Mucosa of rectum (tissue), 2 donors: ENCODE measurements around the gene BAZ2B.

Experiments used
- H3K27ac ChIP-seq, 2 donors: one replicate each; pipeline ENCODE4 v1.7.0; 2013; ENCODE audit warnings: inconsistent platforms in 2 of 2, low read depth in 2 of 2, low read length in 2 of 2
- H3K27me3 ChIP-seq, 2 donors: one replicate each; pipeline ENCODE4 v1.7.0; 2013; ENCODE audit warnings: low read length in 2 of 2; ENCODE audit not compliant: control insufficient read depth in 2 of 2, insufficient read depth in 2 of 2
- H3K36me3 ChIP-seq, 2 donors: one replicate each; pipeline ENCODE4 v1.7.0; 2013; ENCODE audit warnings: low read length in 2 of 2; ENCODE audit not compliant: control insufficient read depth in 2 of 2, insufficient read depth in 2 of 2
- H3K4me1 ChIP-seq, 2 donors: one replicate each; pipeline ENCODE4 v1.7.0; 2013; ENCODE audit warnings: low read length in 2 of 2, mild to moderate bottlenecking in 1 of 2; ENCODE audit not compliant: control insufficient read depth in 2 of 2, insufficient read depth in 2 of 2
- H3K4me3 ChIP-seq, 2 donors: one replicate each; pipeline ENCODE4 v1.7.0; 2013; ENCODE audit warnings: low read length in 2 of 2
- H3K9ac ChIP-seq, 2 donors: one replicate each; pipeline ENCODE4 v1.7.0; 2013; ENCODE audit warnings: low read length in 2 of 2, low read depth in 1 of 2, mild to moderate bottlenecking in 1 of 2
- H3K9me3 ChIP-seq, 2 donors: one replicate each; pipeline ENCODE4 v1.7.0; 2013; ENCODE audit warnings: low read length in 2 of 2; ENCODE audit not compliant: control insufficient read depth in 2 of 2
- donor health status: healthy.
- donor health status: Normal muscosa, but diverticular disease.

BAZ2B gene

GRCh38 chr2:159617100-159617499, 752 bp upstream of the BAZ2B start:
- H3K36me3 ChIP-seq = no peaks in the 10 kb centered on the region
- no peaks in the 10 kb centered on the region for H3K9me3 ChIP-seq
- peak overlapping the region in 1 of 2 donors; percentile 99 for H3K9ac ChIP-seq
- peaks cover 7 to 26% of the 10 kb centered on the region in 2 donors for H3K4me1 ChIP-seq
- peak overlapping the region in 1 of 2 donors; percentile 99 for H3K27ac ChIP-seq
- peak overlapping the region; percentile 92 to 93 for H3K4me3 ChIP-seq
- H3K27me3 ChIP-seq = no peaks in the 10 kb centered on the region

- Histone ChIP-seq H3K36me3 (no peaks in the 10 kb centered on the region), H3K27ac (peak overlapping the region; percentile 96 to 99), H3K4me3 (peak overlapping the region; percentile 92 to 93), H3K4me1 (peaks cover 7 to 22% of the 10 kb centered on the region in 2 donors), H3K9me3 (no peaks in the 10 kb centered on the region), H3K9ac (peak overlapping the region; percentile 96 to 99), H3K27me3 (no peaks in the 10 kb centered on the region)
Measured at GRCh38 chr2:159615367-159616285, 722 bp downstream of the BAZ2B start.

- Histone ChIP-seq H3K9me3 (no peaks in the 10 kb centered on the region), H3K27me3 (no peaks in the 10 kb centered on the region), H3K4me3 (peak overlapping the region; percentile 92 to 93), H3K9ac (peak overlapping the region; percentile 75 to 99), H3K27ac (peak overlapping the region; percentile 96 to 99), H3K4me1 (peaks cover 10 to 20% of the 10 kb centered on the region in 2 donors), H3K36me3 (no peaks in the 10 kb centered on the region)
Measured at GRCh38 chr2:159614534-159615366, 1.6 kb downstream of the BAZ2B start.

GRCh38 chr2:159613651-159614285, 2.6 kb downstream of the BAZ2B start:
- no peaks in the 10 kb centered on the region for H3K27me3 ChIP-seq
- H3K4me1 ChIP-seq = peaks cover 7 to 21% of the 10 kb centered on the region in 2 donors
- no peaks in the 10 kb centered on the region for H3K9me3 ChIP-seq
- H3K27ac ChIP-seq = peak overlapping the region; percentile 96 to 99
- H3K36me3 ChIP-seq = no peaks in the 10 kb centered on the region
- H3K9ac ChIP-seq = peak overlapping the region; percentile 75 to 99
- H3K4me3 ChIP-seq = peak overlapping the region; percentile 92 to 93

GRCh38 chr2:159613091-159613490, 3.3 kb downstream of the BAZ2B start:
- peak overlapping the region in 1 of 2 donors; percentile 99 for H3K9ac ChIP-seq

GRCh38 chr2:159612255-159612901, 4.0 kb downstream of the BAZ2B start:
- no peaks in the 10 kb centered on the region for H3K36me3 ChIP-seq
- no peaks in the 10 kb centered on the region for H3K9me3 ChIP-seq
- H3K27me3 ChIP-seq = no peaks in the 10 kb centered on the region
- H3K4me3 ChIP-seq = peak overlapping the region; percentile 44 to 92
- H3K9ac ChIP-seq = peak overlapping the region in 1 of 2 donors; percentile 50
- H3K4me1 ChIP-seq = peaks cover 7 to 20% of the 10 kb centered on the region in 2 donors
- H3K27ac ChIP-seq = peak overlapping the region; percentile 19 to 57

More at GRCh38 chr2:159613091-159613490, 3.3 kb downstream of the BAZ2B start:
- Histone ChIP-seq H3K36me3 (no peaks in the 10 kb centered on the region), H3K9me3 (no peaks in the 10 kb centered on the region), H3K4me3 (peak overlapping the region in 1 of 2 donors; percentile 92), H3K4me1 (peaks cover 7 to 24% of the 10 kb centered on the region in 2 donors), H3K27me3 (no peaks in the 10 kb centered on the region), H3K27ac (peak overlapping the region in 1 of 2 donors; percentile 99)

- no peaks in the 10 kb centered on the region for H3K27me3 ChIP-seq
- peak overlapping the region in 1 of 2 donors; percentile 3 for H3K9ac ChIP-seq
- H3K36me3 ChIP-seq = no peaks in the 10 kb centered on the region
- peak overlapping the region in 1 of 2 donors; percentile 32 for H3K4me3 ChIP-seq
- no peaks in the 10 kb centered on the region for H3K9me3 ChIP-seq
- peaks cover 11 to 23% of the 10 kb centered on the region in 2 donors for H3K4me1 ChIP-seq
- peak overlapping the region; percentile 45 to 54 for H3K27ac ChIP-seq
Measured at GRCh38 chr2:159609811-159610549, 6.4 kb downstream of the BAZ2B start.

- H3K4me3 ChIP-seq = no peak overlapping the region
- H3K4me1 ChIP-seq = peaks cover 11 to 24% of the 10 kb centered on the region in 2 donors
- peak overlapping the region in 1 of 2 donors; percentile 34 for H3K27ac ChIP-seq
- H3K36me3 ChIP-seq = no peaks in the 10 kb centered on the region
- H3K27me3 ChIP-seq = no peaks in the 10 kb centered on the region
- H3K9me3 ChIP-seq = no peaks in the 10 kb centered on the region
- no peak overlapping the region for H3K9ac ChIP-seq
Measured at GRCh38 chr2:159608723-159609308, 7.5 kb downstream of the BAZ2B start.
